GM21529 (cell line): Measurements from ENCODE around the gene RCN1.

Source experiments
- ATAC-seq: cut with Tn5 transposase; IDR thresholded peaks from one replicate; pipeline ENCODE4 v1.9.1; 2021; ENCODE audit not compliant: unreplicated experiment

RCN1 gene

GRCh38 chr11:32151027-32151426, 60.2 kb downstream of the RCN1 start:
- no peak for ATAC-seq

DNA sequence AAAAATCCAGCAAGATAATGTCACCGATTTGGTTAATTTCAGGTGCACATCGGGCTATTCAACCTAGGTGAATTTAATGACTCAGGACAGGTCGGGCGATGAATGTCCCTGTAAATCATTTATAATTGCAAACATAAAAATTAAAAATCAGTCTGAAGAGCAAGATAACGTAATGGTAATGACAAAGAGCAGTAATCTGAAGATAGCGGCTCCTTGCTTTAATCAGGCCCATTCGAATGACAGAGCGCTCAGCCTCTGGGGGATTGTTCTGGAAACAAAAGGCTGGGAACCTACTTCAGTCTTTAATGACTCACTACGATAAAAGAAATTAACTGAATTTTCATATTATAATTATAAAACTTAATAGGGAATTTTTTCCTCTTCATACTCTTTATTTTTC, 61.3 kb downstream of the RCN1 start:
- no peak for ATAC-seq

GRCh38 chr11:32152821-32153220, 61.9 kb downstream of the RCN1 start:
- ATAC-seq: no peak

DNA sequence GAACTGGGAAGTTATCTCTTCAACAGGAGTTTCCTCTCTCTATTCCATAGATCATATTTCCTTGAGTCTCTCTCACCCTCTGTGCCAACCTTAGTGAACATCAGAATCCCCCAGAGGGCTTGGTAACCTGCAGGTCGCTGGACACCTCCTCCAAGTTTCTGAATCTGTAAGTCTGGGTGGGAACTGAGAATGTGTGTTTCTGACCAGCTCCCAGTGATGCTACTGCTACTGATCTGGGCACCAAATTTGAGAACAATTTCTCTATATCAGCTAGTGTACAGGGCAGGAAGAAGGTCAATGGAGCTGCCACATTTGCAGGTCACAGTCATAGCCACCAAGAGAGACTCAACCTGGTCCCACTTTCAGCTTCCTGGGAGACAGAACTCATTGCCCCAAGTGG, 62.9 kb downstream of the RCN1 start:
- ATAC-seq: peak; percentile 48

DNA sequence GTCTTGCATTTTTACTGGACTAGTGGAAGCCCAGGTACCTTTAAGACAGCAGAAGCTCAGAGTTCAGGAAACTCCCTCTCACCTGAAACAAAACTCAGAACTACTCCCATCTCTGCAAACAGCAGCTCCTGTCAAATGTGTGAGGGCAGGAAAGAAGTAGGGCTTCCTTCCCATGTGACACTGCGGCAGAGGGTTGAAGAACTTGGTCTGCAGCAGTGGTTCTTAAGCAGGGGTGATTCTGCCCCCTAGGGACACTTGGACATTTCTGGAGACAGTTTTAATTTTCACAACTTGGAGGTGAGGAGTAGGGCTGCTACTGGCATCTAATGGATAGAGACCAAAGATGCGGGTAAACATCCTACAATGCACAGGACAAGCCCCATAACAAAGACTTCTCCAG, 63.4 kb downstream of the RCN1 start:
- peak; percentile 36 for ATAC-seq
